IMR-90 (cell line): ENCODE data around the gene FXYD6. TPM values are rescaled to one million over a fixed set of nuclear protein-coding genes. Genes with fewer than 3 reads are reported as not detected.
A peak's percentile ranks its signal among the peaks of the same experiment; 100 is the strongest.

Experiments used
- ATAC-seq: fragments of 200-7000 bp; cut with Tn5 transposase; 2 replicates; pipeline ENCODE4 v1.9.1; 2020; ENCODE audit warnings: low read depth, mild to moderate bottlenecking, moderate library complexity
- BruUV-seq: library from RNA; stranded (reverse); fragments of 400-500 nt; replicated peaks from 2 replicates; lab custom pipeline; 2021; lab: Mats Ljungman, UMichigan
- CTCF ChIA-PET: fragments of 300-600 bp; formaldehyde crosslinking; extraction: SDS; loops from one replicate; lab custom pipeline; 2021; ENCODE audit warnings: antibody characterized with exemption; lab: Yijun Ruan, JAX
- POLR2A ChIA-PET: fragments of 300-600 bp; sonication (Branson Sonifier 250); formaldehyde crosslinking; loops from one replicate; lab custom pipeline; 2022; ENCODE audit warnings: antibody characterized with exemption; ENCODE audit not compliant: unreplicated experiment; lab: Charles Lee
- DNase-seq: peaks from one replicate; pipeline ENCODE4 v3.0.0; 2013
- H2AFZ ChIP-seq: replicated peaks from 2 replicates; pipeline ENCODE3; 2013; ENCODE audit warnings: low read length, mild to moderate bottlenecking; ENCODE audit not compliant: poor library complexity
- H2AK5ac ChIP-seq: 2 replicates; pipeline ENCODE4 v1.6.1; 2013; ENCODE audit warnings: low read depth, low read length, inconsistent platforms
- H2AK9ac ChIP-seq: replicated peaks from 2 replicates; pipeline ENCODE3; 2013; ENCODE audit warnings: mild to moderate bottlenecking, low read depth, low read length, moderate library complexity; ENCODE audit not compliant: poor library complexity
- H2BK120ac ChIP-seq: 2 replicates; pipeline ENCODE4 v1.6.1; 2013; ENCODE audit warnings: low read depth, low read length, inconsistent platforms
- H2BK15ac ChIP-seq: 3 replicates; pipeline ENCODE4 v1.6.1; 2013; ENCODE audit warnings: low read depth, low read length, inconsistent platforms
- H2BK20ac ChIP-seq: 2 replicates; pipeline ENCODE4 v1.6.1; 2013; ENCODE audit warnings: low read depth, mild to moderate bottlenecking, inconsistent platforms, low read length, moderate library complexity
- H2BK5ac ChIP-seq: 2 replicates; pipeline ENCODE4 v1.6.1; 2013; ENCODE audit warnings: mild to moderate bottlenecking, low read depth, low read length, inconsistent platforms; ENCODE audit not compliant: poor library complexity, severe bottlenecking
- H3K14ac ChIP-seq: replicated peaks from 2 replicates; pipeline ENCODE4 v1.6.1; 2013; ENCODE audit warnings: low read depth, low read length, inconsistent platforms
- H3K18ac ChIP-seq: 2 replicates; pipeline ENCODE4 v1.6.1; 2013; ENCODE audit warnings: low read depth, low read length, control low read depth
- H3K23ac ChIP-seq: 2 replicates; pipeline ENCODE4 v1.6.1; 2013; ENCODE audit warnings: low read depth, low read length, inconsistent platforms
- H3K27ac ChIP-seq: 2 replicates; pipeline ENCODE4 v1.5.1; 2013; ENCODE audit warnings: mild to moderate bottlenecking, control low read depth, low read length; ENCODE audit not compliant: insufficient read depth
- H3K27me3 ChIP-seq: 2 replicates; pipeline ENCODE4 v1.6.1; 2013; ENCODE audit warnings: low read length; ENCODE audit not compliant: control insufficient read depth, insufficient read depth
- H3K36me3 ChIP-seq: 2 replicates; pipeline ENCODE4 v1.6.1; 2013; ENCODE audit warnings: low read length, mixed read lengths; ENCODE audit not compliant: control insufficient read depth, insufficient read depth
- H3K4ac ChIP-seq: 2 replicates; pipeline ENCODE4 v1.6.1; 2013; ENCODE audit warnings: low read depth, low read length, inconsistent platforms
- H3K4me1 ChIP-seq: 2 replicates; pipeline ENCODE4 v1.6.1; 2013; ENCODE audit warnings: low read length, mixed read lengths; ENCODE audit not compliant: control insufficient read depth, insufficient read depth
- H3K4me2 ChIP-seq: 2 replicates; pipeline ENCODE4 v1.6.1; 2013; ENCODE audit warnings: low read depth, mild to moderate bottlenecking, control low read depth, low read length, moderate library complexity
- H3K4me3 ChIP-seq: 2 replicates; pipeline ENCODE4 v1.5.1; 2013; ENCODE audit warnings: low read depth, mild to moderate bottlenecking, control low read depth, low read length, moderate library complexity; ENCODE audit not compliant: insufficient read depth
- H3K56ac ChIP-seq: 2 replicates; pipeline ENCODE4 v1.6.1; 2013; ENCODE audit warnings: low read length, inconsistent platforms; ENCODE audit not compliant: insufficient read depth; ENCODE audit errors: extremely low read depth
- H3K79me1 ChIP-seq, 2 experiments: 2 replicates each; pipeline ENCODE4 v1.6.1; 2013; ENCODE audit warnings: low read length in 2 of 2, inconsistent platforms in 1 of 2, low read depth in 1 of 2
- H3K9ac ChIP-seq: 2 replicates; pipeline ENCODE4 v1.6.1; 2013; ENCODE audit warnings: low read depth, low read length, control low read depth
- H3K9me1 ChIP-seq: 2 replicates; pipeline ENCODE4 v1.6.1; 2013; ENCODE audit warnings: low read length, inconsistent platforms; ENCODE audit not compliant: insufficient read depth
- H3K9me3 ChIP-seq: 2 replicates; pipeline ENCODE4 v1.6.1; 2013; ENCODE audit warnings: low read length; ENCODE audit not compliant: control insufficient read depth, insufficient read depth
- H4K20me1 ChIP-seq: 2 replicates; pipeline ENCODE4 v1.6.1; 2013; ENCODE audit warnings: low read length, inconsistent platforms; ENCODE audit not compliant: insufficient read depth
- H4K5ac ChIP-seq: 2 replicates; pipeline ENCODE4 v1.6.1; 2013; ENCODE audit warnings: mild to moderate bottlenecking, low read depth, low read length, control low read depth
- H4K8ac ChIP-seq, 2 experiments: 2 replicates each; pipeline ENCODE4 v1.6.1; 2013; ENCODE audit warnings: low read depth in 2 of 2, low read length in 2 of 2, control low read depth in 1 of 2, inconsistent platforms in 1 of 2
- H4K91ac ChIP-seq: 2 replicates; pipeline ENCODE4 v1.6.1; 2013; ENCODE audit warnings: low read depth, low read length, inconsistent platforms; ENCODE audit not compliant: insufficient read depth
- CEBPB ChIP-seq: IDR thresholded peaks from 2 replicates; pipeline ENCODE4 v1.6.1; 2012; ENCODE audit warnings: low read depth, low read length, improper control_type of control experiment
- CHD1 ChIP-seq: IDR thresholded peaks from 2 replicates; pipeline ENCODE4 v1.6.1; 2012; ENCODE audit warnings: low read depth, low read length, improper control_type of control experiment
- FOS ChIP-seq: fragments of 150-350 bp; IDR thresholded peaks from 2 replicates; pipeline ENCODE4 v1.6.1; 2016; ENCODE audit warnings: low read depth, low read length
- MAFK ChIP-seq: IDR thresholded peaks from 2 replicates; pipeline ENCODE4 v1.6.1; 2012; ENCODE audit warnings: low read depth, low read length, improper control_type of control experiment
- MAZ ChIP-seq: IDR thresholded peaks from 2 replicates; pipeline ENCODE4 v1.6.1; 2012; ENCODE audit warnings: low read depth, mild to moderate bottlenecking, low read length, improper control_type of control experiment, moderate library complexity, borderline replicate concordance
- MXI1 ChIP-seq: IDR thresholded peaks from 2 replicates; pipeline ENCODE4 v1.6.1; 2012; ENCODE audit warnings: low read depth, mild to moderate bottlenecking, low read length, moderate library complexity, borderline replicate concordance
- NFE2L2 ChIP-seq: fragments of 150-350 bp; IDR thresholded peaks from 2 replicates; pipeline ENCODE4 v1.6.1; 2016; ENCODE audit warnings: low read depth, mild to moderate bottlenecking, low read length
- POLR2A ChIP-seq: IDR thresholded peaks from 2 replicates; pipeline ENCODE4 v1.6.1; 2012; ENCODE audit warnings: mild to moderate bottlenecking, low read depth, low read length
- RCOR1 ChIP-seq: IDR thresholded peaks from 2 replicates; pipeline ENCODE4 v1.6.1; 2012; ENCODE audit warnings: mild to moderate bottlenecking, low read length, improper control_type of control experiment; ENCODE audit not compliant: insufficient replicate concordance
- RFX5 ChIP-seq: IDR thresholded peaks from 2 replicates; pipeline ENCODE4 v1.8.0; 2012; ENCODE audit warnings: low read depth, mild to moderate bottlenecking, low read length, moderate library complexity
- SMC3 ChIP-seq: fragments of 150-350 bp; IDR thresholded peaks from 2 replicates; pipeline ENCODE4 v1.6.1; 2016; ENCODE audit warnings: low read depth, mild to moderate bottlenecking, antibody characterized with exemption, low read length, moderate library complexity
- WGBS, 2 experiments: methylation state at CpG; one replicate each; pipeline versions ENCODE4 v1.1.5 to v1.1.7; 2013; ENCODE audit warnings: missing lambda C conversion rate in 2 of 2; ENCODE audit not compliant: insufficient read length in 1 of 2; ENCODE audit errors: extremely low coverage in 2 of 2; 5-methylcytosine and 5-hydroxymethylcytosine counted together
- dilution Hi-C: fragments of 300-500 bp; cut with HindIII; formaldehyde crosslinking; loops from one replicate; pipeline ENCODE4 v1.14.3; 2018; ENCODE audit warnings: low sequenced_read_pairs; ENCODE audit not compliant: unreplicated experiment
- in situ Hi-C: fragments of 300-500 bp; cut with MboI; formaldehyde crosslinking; loops from 3 replicates; pipeline ENCODE4 v1.14.3; 2019; ENCODE audit warnings: low sequenced_read_pairs, inconsistent platforms, mixed read lengths
- intact Hi-C: fragments of 100-400 bp; cut with micrococcal nuclease; formaldehyde crosslinking; loops from 2 replicates; pipeline ENCODE4 v1.10.0; 2022
- polyA plus RNA-seq, 3 experiments: library from polyadenylated mRNA; depleted of rRNA; stranded (reverse); fragments of >200 nt; gene quantifications; 2 replicates each; pipeline ENCODE4 v1.2.3, GENCODE V29; 2012; ENCODE audit warnings: low replicate concordance in 1 of 3
- total RNA-seq: library from RNA; depleted of rRNA; stranded (reverse); fragments of >200 nt; gene quantifications from 2 replicates; pipeline ENCODE4 v1.2.3, GENCODE V29; 2012
- TF ChIP-seq, protein P1 (sequence below): fragments of 150-350 bp; IDR thresholded peaks from 2 replicates; pipeline ENCODE4 v1.6.1; 2017; ENCODE audit warnings: mild to moderate bottlenecking, antibody characterized with exemption, low read length, low read depth
- TF ChIP-seq, protein P2 (sequence below): fragments of 150-350 bp; IDR thresholded peaks from 2 replicates; pipeline ENCODE4 v1.6.1; 2016; ENCODE audit warnings: low read depth, mild to moderate bottlenecking, low read length, moderate library complexity, borderline replicate concordance
- TF ChIP-seq, protein P3 (sequence below): conservative IDR thresholded peaks from 2 replicates; pipeline ENCODE4 v1.5.1; 2012; ENCODE audit warnings: mild to moderate bottlenecking, low read depth, low read length, improper control_type of control experiment

The FXYD6 gene
- total and polyA plus RNA-seq, 2 of the 4 experiments (the other 2 are of a cell fraction): 0.32 TPM; not detected in 1

DNA sequence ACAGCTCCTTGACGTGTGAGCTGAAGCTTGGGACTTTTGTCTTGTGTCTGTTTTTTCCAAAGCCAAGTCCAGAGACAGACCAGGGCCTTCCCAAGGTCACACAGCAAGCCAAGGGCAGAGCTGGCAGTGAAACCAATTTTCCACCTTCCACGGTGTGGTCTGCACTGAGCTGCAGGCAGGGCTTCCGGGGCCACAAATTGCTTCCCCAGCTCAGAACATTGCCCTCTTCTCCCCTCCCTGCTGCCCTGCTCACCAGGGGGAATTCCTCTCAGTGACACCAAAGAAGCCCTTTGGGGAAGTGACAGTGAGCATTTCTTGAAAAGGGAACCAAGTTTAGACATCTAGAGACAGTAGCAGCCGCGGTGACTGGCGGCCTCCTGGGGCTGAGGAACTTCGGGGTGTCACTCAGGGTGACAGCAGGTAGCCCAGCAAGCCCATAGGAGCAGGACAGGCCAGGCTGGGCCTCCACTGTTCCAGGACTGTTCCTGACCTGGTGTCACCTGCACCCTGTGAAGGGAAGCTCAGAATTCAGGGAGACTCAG is 61.1 kb downstream of the FXYD6 start:
- ChIA-PET CTCF (interaction anchor here (1.1 to 1.6 kb wide), 2 partner anchors 131 to 389 kb away, joined by 3 to 6 read pairs; no protein-coding TSS in a partner anchor), POLR2A (no interaction called here)
- intact Hi-C loops: no loop called here
- Histone ChIP-seq H3K56ac (no peak overlapping the region), H4K91ac (no peak overlapping the region), H3K4me3 (no peak overlapping the region), H2AK9ac (no peak overlapping the region), H3K79me1 (no peaks in the 10 kb centered on the region), H3K9me3 (no peaks in the 10 kb centered on the region), H2BK5ac (no peak overlapping the region), H3K27me3 (no peaks in the 10 kb centered on the region), H2BK120ac (no peak overlapping the region), H3K4me2 (no peak overlapping the region), H3K9me1 (no peaks in the 10 kb centered on the region), H3K36me3 (no peaks in the 10 kb centered on the region), H3K4ac (no peak overlapping the region), H2AK5ac (no peak overlapping the region), H2BK15ac (no peak overlapping the region), H3K4me1 (peaks cover 2% of the 10 kb centered on the region; the same call in 1 of the 2 replicates), H3K14ac (no peak overlapping the region), H2BK20ac (no peak overlapping the region), H4K5ac (no peak overlapping the region), H3K9ac (no peak overlapping the region), H3K23ac (no peak overlapping the region), H3K18ac (no peak overlapping the region), H4K20me1 (no peaks in the 10 kb centered on the region), H4K8ac (no peak overlapping the region; a peak in 1 of 4 replicates), H3K27ac (no peak overlapping the region), H2AFZ (peak overlapping the region; percentile 32)
- DNase-seq (no peak), ATAC-seq (no peak)
- no peak for TF ChIP-seq CHD1
- no peak for TF ChIP-seq RCOR1
- TF ChIP-seq, protein P1, sequence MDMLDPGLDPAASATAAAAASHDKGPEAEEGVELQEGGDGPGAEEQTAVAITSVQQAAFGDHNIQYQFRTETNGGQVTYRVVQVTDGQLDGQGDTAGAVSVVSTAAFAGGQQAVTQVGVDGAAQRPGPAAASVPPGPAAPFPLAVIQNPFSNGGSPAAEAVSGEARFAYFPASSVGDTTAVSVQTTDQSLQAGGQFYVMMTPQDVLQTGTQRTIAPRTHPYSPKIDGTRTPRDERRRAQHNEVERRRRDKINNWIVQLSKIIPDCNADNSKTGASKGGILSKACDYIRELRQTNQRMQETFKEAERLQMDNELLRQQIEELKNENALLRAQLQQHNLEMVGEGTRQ: no peak
- TF ChIP-seq MAFK: no peak
- TF ChIP-seq FOS: no peak
- no peak for TF ChIP-seq CEBPB
- no peak for TF ChIP-seq RFX5
- TF ChIP-seq SMC3: no peak
- no peak for TF ChIP-seq MAZ
- TF ChIP-seq, protein P2, sequence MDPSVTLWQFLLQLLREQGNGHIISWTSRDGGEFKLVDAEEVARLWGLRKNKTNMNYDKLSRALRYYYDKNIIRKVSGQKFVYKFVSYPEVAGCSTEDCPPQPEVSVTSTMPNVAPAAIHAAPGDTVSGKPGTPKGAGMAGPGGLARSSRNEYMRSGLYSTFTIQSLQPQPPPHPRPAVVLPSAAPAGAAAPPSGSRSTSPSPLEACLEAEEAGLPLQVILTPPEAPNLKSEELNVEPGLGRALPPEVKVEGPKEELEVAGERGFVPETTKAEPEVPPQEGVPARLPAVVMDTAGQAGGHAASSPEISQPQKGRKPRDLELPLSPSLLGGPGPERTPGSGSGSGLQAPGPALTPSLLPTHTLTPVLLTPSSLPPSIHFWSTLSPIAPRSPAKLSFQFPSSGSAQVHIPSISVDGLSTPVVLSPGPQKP: no peak
- no peak for TF ChIP-seq NFE2L2
- no peak for TF ChIP-seq MXI1
- TF ChIP-seq, protein P3, sequence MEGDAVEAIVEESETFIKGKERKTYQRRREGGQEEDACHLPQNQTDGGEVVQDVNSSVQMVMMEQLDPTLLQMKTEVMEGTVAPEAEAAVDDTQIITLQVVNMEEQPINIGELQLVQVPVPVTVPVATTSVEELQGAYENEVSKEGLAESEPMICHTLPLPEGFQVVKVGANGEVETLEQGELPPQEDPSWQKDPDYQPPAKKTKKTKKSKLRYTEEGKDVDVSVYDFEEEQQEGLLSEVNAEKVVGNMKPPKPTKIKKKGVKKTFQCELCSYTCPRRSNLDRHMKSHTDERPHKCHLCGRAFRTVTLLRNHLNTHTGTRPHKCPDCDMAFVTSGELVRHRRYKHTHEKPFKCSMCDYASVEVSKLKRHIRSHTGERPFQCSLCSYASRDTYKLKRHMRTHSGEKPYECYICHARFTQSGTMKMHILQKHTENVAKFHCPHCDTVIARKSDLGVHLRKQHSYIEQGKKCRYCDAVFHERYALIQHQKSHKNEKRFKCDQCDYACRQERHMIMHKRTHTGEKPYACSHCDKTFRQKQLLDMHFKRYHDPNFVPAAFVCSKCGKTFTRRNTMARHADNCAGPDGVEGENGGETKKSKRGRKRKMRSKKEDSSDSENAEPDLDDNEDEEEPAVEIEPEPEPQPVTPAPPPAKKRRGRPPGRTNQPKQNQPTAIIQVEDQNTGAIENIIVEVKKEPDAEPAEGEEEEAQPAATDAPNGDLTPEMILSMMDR: no peak
- TF ChIP-seq POLR2A: no peak
- BruUV-seq: no TSS peak
- 40% methylated on average over 1 of the region's 7 CpGs; no CpG with 5 or more reads in 1 of the 2 experiments for WGBS, 2 experiments
- in situ Hi-C loops: no loop called here
- dilution Hi-C loops: no loop called here
